ENCODE results near the gene FHIT. TPM values are rescaled to one million over a fixed set of nuclear protein-coding genes. Genes with fewer than 3 reads are reported as not detected.

Gene FHIT
- total and polyA plus RNA-seq, 7 donors, result 2.4 to 10.2 (median 6.1) TPM

DNA sequence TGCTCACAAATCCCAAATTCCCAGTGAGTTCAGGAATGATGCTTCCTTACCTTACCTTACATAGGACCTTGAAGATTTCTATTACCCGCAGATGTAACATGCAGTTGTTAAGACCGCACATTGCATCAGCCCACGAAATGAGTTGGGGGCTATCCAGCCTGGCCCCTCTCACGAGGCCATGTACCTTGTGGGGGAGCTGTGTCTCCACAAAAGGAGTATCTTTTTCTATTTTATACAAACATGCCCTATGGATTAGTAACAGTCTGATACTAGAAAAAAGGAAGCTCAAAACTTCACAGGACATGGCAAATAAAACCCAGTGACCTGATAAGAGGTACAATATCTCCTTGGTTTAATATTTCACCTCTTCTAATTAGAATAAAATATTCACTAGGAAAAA is 1114.7 kb downstream of the FHIT start:
- intact Hi-C loops (cut with DNase I), result no loop called here
- WGBS, 2 donors, result 84 to 90% methylated on average over 4 of the region's 4 CpGs

GRCh38 chr3:60135474-60135873 is 1115.8 kb downstream of the FHIT start:
- Histone ChIP-seq H3K27ac (no peak overlapping the region), H3K27me3 (no peaks in the 10 kb centered on the region), H3K9me3 (no peaks in the 10 kb centered on the region), H3K36me3 (no peaks in the 10 kb centered on the region), H3K4me1 (no peaks in the 10 kb centered on the region), H3K4me3 (no peak overlapping the region)
- DNase-seq, result no peak
- TF ChIP-seq CTCF (IDR thresholded peaks at IDR 0.05) (no peak), POLR2AphosphoS5 (IDR thresholded peaks at IDR 0.05) (no peak)
- 73 to 79% methylated on average over 2 of the region's 2 CpGs for WGBS, 2 donors
- intact Hi-C loops (cut with DNase I), result no loop called here

More for the DNA sequence above, 1114.7 kb downstream of the FHIT start:
- Histone ChIP-seq H3K27me3 (no peaks in the 10 kb centered on the region), H3K36me3 (no peaks in the 10 kb centered on the region), H3K4me3 (no peak overlapping the region), H3K9me3 (no peaks in the 10 kb centered on the region), H3K4me1 (no peaks in the 10 kb centered on the region), H3K27ac (no peak overlapping the region)
- TF ChIP-seq CTCF (IDR thresholded peaks at IDR 0.05), result no peak
- no peak for TF ChIP-seq POLR2A (IDR thresholded peaks at IDR 0.05)
- no peak for TF ChIP-seq POLR2AphosphoS5 (IDR thresholded peaks at IDR 0.05)
- TF ChIP-seq EP300 (IDR thresholded peaks at IDR 0.05), result no peak
- DNase-seq, result no peak

- no peak for TF ChIP-seq POLR2A (IDR thresholded peaks at IDR 0.05)
- TF ChIP-seq EP300 (IDR thresholded peaks at IDR 0.05), result no peak
- TF ChIP-seq CTCF (IDR thresholded peaks at IDR 0.05), result no peak
- no peak for TF ChIP-seq POLR2AphosphoS5 (IDR thresholded peaks at IDR 0.05)
Observed at GRCh38 chr3:60133269-60134162, 1117.7 kb downstream of the FHIT start.

GRCh38 chr3:60131618-60132017 is 1119.6 kb downstream of the FHIT start:
- Histone ChIP-seq H3K4me3 (no peak overlapping the region), H3K36me3 (no peaks in the 10 kb centered on the region), H3K27me3 (no peaks in the 10 kb centered on the region), H3K4me1 (no peaks in the 10 kb centered on the region), H3K9me3 (no peaks in the 10 kb centered on the region), H3K27ac (no peak overlapping the region)
- intact Hi-C loops (cut with DNase I), result no loop called here
- no peak for DNase-seq
- TF ChIP-seq POLR2A (IDR thresholded peaks at IDR 0.05) (no peak), CTCF (IDR thresholded peaks at IDR 0.05) (no peak), EP300 (IDR thresholded peaks at IDR 0.05) (no peak), POLR2AphosphoS5 (IDR thresholded peaks at IDR 0.05) (no peak)

More at GRCh38 chr3:60133269-60134162, 1117.7 kb downstream of the FHIT start:
- intact Hi-C loops (cut with DNase I), result no loop called here
- no peak for DNase-seq
- H3K27me3 ChIP-seq, result no peaks in the 10 kb centered on the region
- WGBS, 2 donors, result 59 to 85% methylated on average over 2 of the region's 2 CpGs
- no peak overlapping the region for H3K27ac ChIP-seq
- H3K4me3 ChIP-seq, result no peak overlapping the region
- no peaks in the 10 kb centered on the region for H3K9me3 ChIP-seq
- no peaks in the 10 kb centered on the region for H3K36me3 ChIP-seq
- H3K4me1 ChIP-seq, result no peaks in the 10 kb centered on the region
